ENCODE results near the gene ABCB1.

GRCh38 chr7:87483131-87483530 is 117.6 kb downstream of the ABCB1 start:
- TF ChIP-seq POLR2A (IDR thresholded peaks at IDR 0.05) (no peak), CTCF (IDR thresholded peaks at IDR 0.05) (no peak), POLR2AphosphoS5 (IDR thresholded peaks at IDR 0.05) (no peak), EP300 (IDR thresholded peaks at IDR 0.05; ENCODE audit: low read depth) (no peak)

All from transverse colon (tissue), 4 donors.